Measurements from ENCODE around the gene PMF1.

- TF ChIP-seq POLR2A (IDR thresholded peaks at IDR 0.05; ENCODE audit: low read depth, low read length) (no peak), CTCF (IDR thresholded peaks at IDR 0.05; ENCODE audit: extremely low read depth in 1 of 2, insufficient read depth in 1 of 2, low read depth in 1 of 2, low read length in 2 of 2) (no peak), EZH2 (IDR thresholded peaks at IDR 0.05; ENCODE audit: borderline replicate concordance, low read depth, low read length, severe bottlenecking) (no peak), POLR2AphosphoS5 (IDR thresholded peaks at IDR 0.05; ENCODE audit: insufficient read depth, low read depth, low read length) (no peak)
Measured at GRCh38 chr1:156217871-156218270, 5.1 kb downstream of the PMF1 start.

Data from endothelial cell of umbilical vein (primary cell).